Medulla oblongata (tissue), 1 donor: ENCODE measurements around the gene NUCB1.

ENCODE experiments used
- DNase-seq: peaks from one replicate; pipeline ENCODE4 v3.0.0-alpha.2; 2015; ENCODE audit errors: extremely low spot score

NUCB1 gene

GRCh38 chr19:48962849-48963165 lies 62.7 kb downstream of the NUCB1 start:
- no peak for DNase-seq

GRCh38 chr19:48963371-48964204 lies 63.5 kb downstream of the NUCB1 start:
- DNase-seq, result peak; percentile 82

DNA sequence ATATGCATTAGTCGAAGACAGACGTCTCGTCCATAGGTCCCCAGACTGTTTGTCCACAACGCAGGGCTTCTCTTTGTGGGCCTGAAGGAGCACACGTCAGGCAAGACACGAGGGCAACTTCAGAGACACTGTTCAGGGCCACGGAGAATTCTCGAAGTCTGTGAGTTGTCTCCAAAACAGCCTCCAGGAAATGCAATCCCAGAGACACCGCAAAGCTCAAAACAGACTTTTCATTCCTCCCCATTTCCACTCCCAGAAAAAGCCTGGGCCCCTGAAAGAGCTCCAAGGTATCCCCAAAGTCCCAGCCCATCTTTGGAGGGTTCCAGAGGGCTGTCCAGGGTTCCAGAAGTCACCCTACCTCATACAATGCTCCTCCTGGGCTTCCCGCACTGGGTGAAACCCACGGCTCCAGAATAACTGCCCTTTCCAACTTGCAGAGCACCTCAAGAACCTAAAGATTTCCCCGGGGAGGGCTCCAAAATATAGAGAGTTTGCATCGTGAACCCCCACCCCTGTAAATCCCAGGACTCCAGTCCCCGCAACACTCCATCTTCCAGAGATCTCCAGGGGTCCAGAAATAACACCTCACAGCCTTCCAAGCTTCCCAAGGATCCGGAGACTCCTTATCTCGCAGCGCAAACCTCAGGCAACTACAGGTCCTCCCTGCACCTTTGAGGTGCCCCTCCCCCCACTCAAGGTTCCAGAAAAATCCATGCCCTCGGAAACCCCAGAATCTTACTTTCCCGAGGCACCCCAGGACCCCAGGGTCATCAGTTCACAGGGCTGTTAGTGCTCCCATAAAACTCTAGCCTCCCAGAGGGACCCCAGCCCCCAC lies 64.3 kb downstream of the NUCB1 start:
- peak; percentile 69 for DNase-seq

DNA sequence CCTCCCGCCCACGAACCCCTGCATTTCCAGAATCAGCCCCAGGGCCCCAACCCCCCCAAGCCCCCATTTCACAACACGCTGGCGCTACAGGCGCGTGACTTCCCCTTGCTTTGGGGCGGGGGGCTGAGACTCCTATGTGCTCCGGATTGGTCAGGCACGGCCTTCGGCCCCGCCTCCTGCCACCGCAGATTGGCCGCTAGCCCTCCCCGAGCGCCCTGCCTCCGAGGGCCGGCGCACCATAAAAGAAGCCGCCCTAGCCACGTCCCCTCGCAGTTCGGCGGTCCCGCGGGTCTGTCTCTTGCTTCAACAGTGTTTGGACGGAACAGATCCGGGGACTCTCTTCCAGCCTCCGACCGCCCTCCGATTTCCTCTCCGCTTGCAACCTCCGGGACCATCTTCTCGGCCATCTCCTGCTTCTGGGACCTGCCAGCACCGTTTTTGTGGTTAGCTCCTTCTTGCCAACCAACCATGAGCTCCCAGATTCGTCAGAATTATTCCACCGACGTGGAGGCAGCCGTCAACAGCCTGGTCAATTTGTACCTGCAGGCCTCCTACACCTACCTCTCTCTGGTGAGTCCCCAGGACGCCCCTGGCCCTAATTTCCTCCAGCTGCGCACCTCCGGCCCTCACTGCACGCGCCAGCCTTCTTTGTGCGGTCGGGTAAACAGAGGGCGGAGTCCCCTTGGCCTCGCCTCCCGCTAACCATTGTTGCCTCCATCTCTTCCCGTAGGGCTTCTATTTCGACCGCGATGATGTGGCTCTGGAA lies 65.1 kb downstream of the NUCB1 start, which contains the start of gene FTL:
Gene FTL, plus strand, starts transcription at position 270 of the 766 bp plus-strand sequence. Its CDS starts 199 bp downstream, at position 469.
- DNase-seq, result peak; percentile 99

- peak; percentile 91 for DNase-seq
Measured at GRCh38 chr19:48965806-48966540, 65.9 kb downstream of the NUCB1 start.

GRCh38 chr19:48966541-48967345 lies 66.6 kb downstream of the NUCB1 start:
- peak; percentile 39 for DNase-seq

GRCh38 chr19:48967346-48968178 lies 67.5 kb downstream of the NUCB1 start:
- DNase-seq, result peak; percentile 92

GRCh38 chr19:48968179-48968661 lies 68.1 kb downstream of the NUCB1 start:
- DNase-seq, result no peak

GRCh38 chr19:48968813-48969218 lies 68.7 kb downstream of the NUCB1 start:
- DNase-seq, result no peak

DNA sequence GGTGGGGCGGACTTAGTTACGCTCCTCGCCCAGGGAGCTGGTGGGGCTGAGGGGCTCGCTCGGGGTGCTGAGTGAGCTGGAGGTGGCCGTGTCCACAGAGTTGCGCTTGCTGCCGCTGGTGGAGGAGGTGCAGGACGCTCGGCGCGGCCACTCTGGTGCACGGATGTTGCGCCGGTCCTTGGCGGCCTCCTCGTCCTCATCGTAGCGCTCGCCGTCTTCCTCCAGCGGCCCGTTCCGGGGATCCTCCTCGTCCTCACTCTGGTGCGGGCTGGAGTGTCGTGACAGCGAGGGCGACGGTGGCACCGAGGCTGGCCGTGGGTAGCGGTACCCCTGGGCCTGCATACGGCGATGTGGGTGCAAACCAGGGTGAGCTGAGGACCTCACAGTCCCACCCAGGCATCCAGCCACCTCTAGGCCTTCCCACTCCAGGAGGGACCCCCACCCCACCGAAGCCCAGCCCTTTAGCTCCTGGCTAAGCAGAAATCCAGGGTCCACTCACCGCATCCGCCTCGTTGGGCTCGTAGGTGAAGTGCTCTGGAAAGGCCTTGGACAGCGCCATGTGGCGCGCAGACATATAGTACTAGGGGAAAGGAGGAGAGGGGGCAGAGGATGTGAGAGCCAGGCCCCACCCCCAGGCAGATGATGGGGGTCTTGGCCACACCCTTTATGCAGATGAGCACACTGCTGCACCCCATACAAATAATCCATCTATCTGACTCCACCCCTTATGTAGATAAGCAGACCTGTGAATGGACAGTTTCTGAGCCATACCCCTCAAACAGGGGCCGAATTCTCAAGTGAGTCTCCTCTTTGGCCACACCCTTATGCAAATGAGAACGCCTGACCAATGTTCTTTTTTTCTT lies 69.4 kb downstream of the NUCB1 start:
- DNase-seq, result no peak

DNA sequence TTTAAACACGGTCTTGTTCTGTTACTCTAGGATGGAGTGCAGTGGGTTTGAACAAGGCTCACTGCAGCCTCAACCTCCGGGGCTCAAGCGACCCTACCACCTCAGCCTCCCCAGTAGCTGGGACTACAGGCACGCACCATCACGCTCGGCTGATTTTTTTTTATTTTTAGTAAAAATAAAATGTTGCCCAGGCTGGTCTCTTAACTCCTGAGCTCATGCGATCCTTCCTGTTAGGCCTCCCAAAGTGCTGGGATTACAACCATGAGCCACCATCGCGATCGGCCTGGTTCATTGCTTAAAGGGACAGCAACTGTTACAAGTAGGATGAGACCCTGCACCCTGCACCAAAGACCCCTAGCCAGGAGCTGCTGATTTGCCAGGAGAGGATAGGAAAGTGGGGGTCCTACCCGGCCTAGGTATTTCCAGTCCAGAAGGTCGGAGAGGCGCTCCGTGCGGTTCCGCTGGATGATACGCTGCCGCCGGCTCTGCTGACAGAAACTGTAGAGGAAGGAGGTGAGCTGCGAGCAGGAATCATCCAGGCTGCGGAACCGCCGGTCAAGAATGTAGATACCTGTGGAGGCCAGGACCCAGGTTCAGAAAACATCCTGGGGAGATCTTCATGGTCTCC lies 70.1 kb downstream of the NUCB1 start:
- no peak for DNase-seq

- peak; percentile 87 for DNase-seq
Measured at GRCh38 chr19:48970923-48971395, 70.8 kb downstream of the NUCB1 start.
